Mesangial cell (primary cell): ENCODE measurements around the gene GRB10. TPM values are rescaled to one million over a fixed set of nuclear protein-coding genes. Genes with fewer than 3 reads are reported as not detected.

ENCODE experiments used
- total RNA-seq: library from RNA; depleted of rRNA; stranded (reverse); fragments of >200 nt; gene quantifications from 2 replicates; pipeline ENCODE4 v1.2.3, GENCODE V29; 2015

Gene GRB10
- 49.7 and 53.8 TPM in 2 replicates for total RNA-seq

GRCh38 chr7:50782375-50783208 is at the start of gene GRB10:
Gene GRB10 (minus strand): TSS chr7:50782896. CDS start chr7:50732322, 50,574 bp downstream.

DNA sequence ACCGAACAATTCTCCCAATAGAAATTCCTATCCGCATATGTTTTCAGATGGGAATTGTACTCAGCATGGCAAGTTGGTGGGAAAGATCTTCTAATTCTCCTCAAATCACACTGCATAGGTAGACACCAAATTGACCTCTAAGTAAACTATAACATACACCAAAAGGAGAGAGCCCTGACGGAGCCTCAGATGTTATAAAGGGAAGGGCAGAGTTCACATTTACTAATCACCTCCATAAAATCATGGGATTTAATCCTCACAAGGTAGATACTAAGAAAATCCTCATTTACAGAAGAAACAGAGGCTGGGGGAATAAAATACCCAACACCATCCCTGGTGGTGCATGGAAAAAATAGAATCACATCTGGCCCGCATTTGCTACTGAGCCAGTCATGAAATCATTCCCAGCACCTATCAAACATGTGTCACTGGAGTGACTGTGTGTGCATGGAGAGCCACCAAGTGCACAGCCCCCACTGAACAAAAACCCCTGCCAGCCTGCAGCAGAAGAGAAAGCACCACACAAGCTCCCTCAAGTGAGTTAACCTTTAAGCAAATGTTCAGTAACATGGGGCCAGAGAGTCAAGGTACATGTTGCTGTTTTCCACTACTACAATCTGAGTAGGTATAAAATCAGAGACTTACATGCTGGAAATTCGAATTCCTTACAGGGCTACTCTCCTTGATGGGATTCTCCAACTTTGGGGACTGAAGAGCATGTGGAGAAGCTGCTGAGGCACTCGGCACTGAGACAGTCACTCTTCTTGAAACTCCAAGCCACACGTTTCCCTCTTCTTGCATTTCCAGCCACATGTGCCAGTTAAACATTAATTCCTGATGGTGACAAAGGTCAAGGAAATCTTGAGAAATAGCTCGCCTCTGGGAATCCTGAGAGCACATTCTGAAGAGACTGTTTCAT is 217.8 kb downstream of the GRB10 start, which contains the start of gene DDC:
TSS of gene DDC (minus strand) at position 766 of the 919 bp plus-strand sequence. CDS start 21,320 bp downstream, outside the sequence.

Other genes with a start within 250 kb of the GRB10 start
- gene DDC, start 217.5 kb downstream of the GRB10 start, total RNA-seq: not detected in 2 replicates